Endothelial cell of umbilical vein (primary cell): ENCODE data around the gene ADSS1. TPM values are rescaled to one million over a fixed set of nuclear protein-coding genes. Genes with fewer than 3 reads are reported as not detected.

Experiments
- BruUV-seq: library from RNA; stranded (reverse); fragments of 400-500 nt; replicated peaks from 2 replicates; lab custom pipeline; 2021; lab: Mats Ljungman, UMichigan
- CTCF ChIA-PET: fragments of 300-600, 350-600 bp; sonication (Branson Sonifier 250); formaldehyde crosslinking; loops from one replicate; lab custom pipeline; 2021; ENCODE audit warnings: antibody characterized with exemption, inconsistent platforms; lab: Charles Lee
- POLR2A ChIA-PET: fragments of 300-600, 350-600 bp; sonication (Branson Sonifier 250); formaldehyde crosslinking; loops from one replicate; lab custom pipeline; 2021; ENCODE audit warnings: antibody characterized with exemption, inconsistent platforms; lab: Charles Lee
- DNase-seq: peaks from one replicate; pipeline ENCODE4 v3.0.0-alpha.2; 2011; ENCODE audit warnings: low read depth, low spot score
- FAIRE-seq: peaks from 2 replicates; lab custom pipeline; 2011; peaks lifted over from hg19 to GRCh38; lab: Jason Lieb, UNC
- H2AFZ ChIP-seq: 2 replicates; pipeline ENCODE4 v1.6.0; 2012; ENCODE audit warnings: low read depth, low read length, control low read depth, inconsistent platforms
- H3K27ac ChIP-seq: 2 replicates; pipeline ENCODE4 v1.5.1; 2011; ENCODE audit warnings: low read depth, mild to moderate bottlenecking, control low read depth, low read length, moderate library complexity; ENCODE audit not compliant: insufficient read depth
- H3K27me3 ChIP-seq, 2 experiments: 2 replicates each; pipeline versions ENCODE4 v1.6.0 to v1.6.1; 2011; ENCODE audit warnings: low read length in 2 of 2, mixed read lengths in 1 of 2; ENCODE audit not compliant: control insufficient read depth in 2 of 2, insufficient read depth in 2 of 2
- H3K36me3 ChIP-seq, 2 experiments: 2 replicates in 1 of 2; 3 replicates in 1 of 2; pipeline ENCODE4 v1.5.1; 2011; ENCODE audit warnings: low read length in 2 of 2, mild to moderate bottlenecking in 1 of 2, moderate library complexity in 1 of 2; ENCODE audit not compliant: control insufficient read depth in 2 of 2, insufficient read depth in 2 of 2; ENCODE audit errors: extremely low read depth in 1 of 2
- H3K4me1 ChIP-seq: 3 replicates; pipeline ENCODE4 v1.5.1; 2011; ENCODE audit warnings: mild to moderate bottlenecking, low read length; ENCODE audit not compliant: control insufficient read depth, insufficient read depth; ENCODE audit errors: extremely low read depth
- H3K4me2 ChIP-seq: 2 replicates; pipeline ENCODE4 v1.6.1; 2011; ENCODE audit warnings: low read length, control low read depth, mixed read lengths; ENCODE audit not compliant: insufficient read depth
- H3K4me3 ChIP-seq, 3 experiments: fragments of 200-600 bp in 1 of 3; sonication (generic), shearing (Covaris generic) in 1 of 3; replicated peaks in 1 of 3; 2 replicates each; pipeline ENCODE4 v1.5.1; 2011 to 2016; ENCODE audit warnings: control low read depth in 3 of 3, low read length in 3 of 3, mild to moderate bottlenecking in 2 of 3, inconsistent platforms in 1 of 3, low read depth in 1 of 3, moderate library complexity in 1 of 3; ENCODE audit not compliant: insufficient read depth in 1 of 3
- H3K79me2 ChIP-seq: 2 replicates; pipeline ENCODE4 v1.6.0; 2012; ENCODE audit warnings: low read length, inconsistent platforms; ENCODE audit not compliant: control insufficient read depth, insufficient read depth
- H3K9ac ChIP-seq: replicated peaks from 2 replicates; pipeline ENCODE3; 2011; ENCODE audit warnings: low read length, control low read depth; ENCODE audit not compliant: insufficient read depth; ENCODE audit errors: extremely low read depth
- H3K9me1 ChIP-seq: replicated peaks from 3 replicates; pipeline ENCODE4 v1.6.0; 2011; ENCODE audit warnings: mild to moderate bottlenecking, low read length; ENCODE audit not compliant: control insufficient read depth, insufficient read depth; ENCODE audit errors: extremely low read depth
- H3K9me3 ChIP-seq: replicated peaks from 2 replicates; pipeline ENCODE4 v1.5.1; 2012; ENCODE audit warnings: low read length, inconsistent platforms; ENCODE audit not compliant: control insufficient read depth, insufficient read depth
- H4K20me1 ChIP-seq: replicated peaks from 2 replicates; pipeline ENCODE3; 2011; ENCODE audit warnings: mild to moderate bottlenecking, low read length; ENCODE audit not compliant: control insufficient read depth, insufficient read depth; ENCODE audit errors: extremely low read depth
- EZH2 ChIP-seq: IDR thresholded peaks from 2 replicates; pipeline ENCODE4 v1.6.1; 2012; ENCODE audit warnings: borderline replicate concordance, low read depth, mild to moderate bottlenecking, moderate library complexity, low read length, inconsistent platforms; ENCODE audit not compliant: severe bottlenecking
- FOS ChIP-seq: IDR thresholded peaks from 2 replicates; pipeline ENCODE4 v1.6.1; 2011; ENCODE audit warnings: mild to moderate bottlenecking, low read length, moderate library complexity, borderline replicate concordance; ENCODE audit not compliant: insufficient read depth
- GATA2 ChIP-seq: IDR thresholded peaks from 2 replicates; pipeline ENCODE4 v1.7.0; 2011; ENCODE audit warnings: low read depth, mild to moderate bottlenecking, moderate library complexity, mixed read lengths, low read length; ENCODE audit not compliant: insufficient read length, insufficient read depth
- JUN ChIP-seq: IDR thresholded peaks from 2 replicates; pipeline ENCODE4 v1.6.1; 2011; ENCODE audit warnings: borderline replicate concordance, low read depth; ENCODE audit not compliant: insufficient read length, insufficient read depth
- MYC ChIP-seq: IDR thresholded peaks from one replicate; pipeline ENCODE4 v1.6.1; 2011; ENCODE audit warnings: mild to moderate bottlenecking, low read depth, low read length
- POLR2A ChIP-seq: IDR thresholded peaks from 2 replicates; pipeline ENCODE4 v1.6.1; 2012; ENCODE audit warnings: low read depth, mild to moderate bottlenecking, control low read depth, low read length
- POLR2AphosphoS5 ChIP-seq: IDR thresholded peaks from 2 replicates; pipeline ENCODE4 v1.6.1; 2012; ENCODE audit warnings: low read depth, mild to moderate bottlenecking, control low read depth, low read length, moderate library complexity; ENCODE audit not compliant: insufficient read depth
- dilution Hi-C: fragments of 300-500 bp; cut with MboI; formaldehyde crosslinking; loops from one replicate; pipeline ENCODE4 v1.15.0; 2019; ENCODE audit warnings: low sequenced_read_pairs; ENCODE audit not compliant: extremely low pct_ligation_motif_present
- intact Hi-C: fragments of 100-400 bp; cut with micrococcal nuclease; formaldehyde crosslinking; loops from one replicate; pipeline ENCODE4 v1.10.0; 2022
- polyA plus RNA-seq, 4 experiments: library from polyadenylated mRNA; depleted of rRNA in 3 of 4; stranded (reverse) in 3 of 4; unstranded in 1 of 4; fragments of >200 nt; gene quantifications; 2 replicates each; pipeline versions ENCODE4 v1.2.1 to v1.2.3, GENCODE V29; 2011 to 2012; ENCODE audit warnings: missing spikeins in 1 of 4
- total RNA-seq: library from RNA; stranded (reverse); gene quantifications from 2 replicates; pipeline ENCODE4 v1.2.3, GENCODE V29; 2021
- TF ChIP-seq, protein P1 (sequence below), 2 donors: IDR thresholded peaks; 1 replicate in 1 of 2; 2 replicates in 1 of 2; pipeline ENCODE4 v1.5.1; 2011; ENCODE audit warnings: low read length in 2 of 2, mild to moderate bottlenecking in 2 of 2, moderate library complexity in 2 of 2, control low read depth in 1 of 2, inconsistent platforms in 1 of 2, low read depth in 1 of 2; ENCODE audit not compliant: insufficient read depth in 1 of 2; ENCODE audit errors: extremely low read depth in 1 of 2
- TF ChIP-seq, protein P2 (sequence below): IDR thresholded peaks from 2 replicates; pipeline ENCODE4 v1.6.1; 2011; ENCODE audit not compliant: insufficient read depth, insufficient read length

The ADSS1 gene
- total and polyA plus RNA-seq, 2 donors (not counting 3 experiments of a cell fraction or from before 2014, with no cell fraction given): 1.9 TPM

DNA sequence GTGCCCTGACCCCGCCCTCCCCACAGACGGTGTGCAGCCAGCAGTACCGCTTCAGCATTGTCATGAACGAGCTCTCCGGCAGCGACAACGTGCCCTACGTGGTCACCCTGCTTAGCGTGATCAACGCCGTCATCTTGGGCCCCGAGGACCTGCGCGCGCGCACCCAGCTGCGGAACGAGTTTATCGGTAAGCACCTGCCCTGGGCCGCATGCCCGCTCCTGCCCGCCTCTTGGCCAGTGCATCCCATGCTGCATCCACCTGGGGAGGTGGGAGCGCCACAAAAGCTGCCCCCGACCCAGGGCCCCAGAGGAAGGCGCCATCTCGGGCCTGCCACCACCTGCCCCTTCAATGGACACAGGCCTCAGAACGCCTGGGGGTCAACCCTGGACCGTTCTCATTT lies 20.8 kb upstream of the ADSS1 start:
- no peak for FAIRE-seq
- no peak for TF ChIP-seq GATA2
- TF ChIP-seq FOS: no peak
- no peak for TF ChIP-seq POLR2A
- TF ChIP-seq JUN: no peak
- TF ChIP-seq, protein P1, sequence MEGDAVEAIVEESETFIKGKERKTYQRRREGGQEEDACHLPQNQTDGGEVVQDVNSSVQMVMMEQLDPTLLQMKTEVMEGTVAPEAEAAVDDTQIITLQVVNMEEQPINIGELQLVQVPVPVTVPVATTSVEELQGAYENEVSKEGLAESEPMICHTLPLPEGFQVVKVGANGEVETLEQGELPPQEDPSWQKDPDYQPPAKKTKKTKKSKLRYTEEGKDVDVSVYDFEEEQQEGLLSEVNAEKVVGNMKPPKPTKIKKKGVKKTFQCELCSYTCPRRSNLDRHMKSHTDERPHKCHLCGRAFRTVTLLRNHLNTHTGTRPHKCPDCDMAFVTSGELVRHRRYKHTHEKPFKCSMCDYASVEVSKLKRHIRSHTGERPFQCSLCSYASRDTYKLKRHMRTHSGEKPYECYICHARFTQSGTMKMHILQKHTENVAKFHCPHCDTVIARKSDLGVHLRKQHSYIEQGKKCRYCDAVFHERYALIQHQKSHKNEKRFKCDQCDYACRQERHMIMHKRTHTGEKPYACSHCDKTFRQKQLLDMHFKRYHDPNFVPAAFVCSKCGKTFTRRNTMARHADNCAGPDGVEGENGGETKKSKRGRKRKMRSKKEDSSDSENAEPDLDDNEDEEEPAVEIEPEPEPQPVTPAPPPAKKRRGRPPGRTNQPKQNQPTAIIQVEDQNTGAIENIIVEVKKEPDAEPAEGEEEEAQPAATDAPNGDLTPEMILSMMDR (IDR thresholded peaks at IDR 0.05; ENCODE audit: extremely low read depth in 1 of 2, insufficient read depth in 1 of 2, low read depth in 1 of 2, low read length in 2 of 2): no peak
- TF ChIP-seq MYC: no peak
- TF ChIP-seq EZH2: no peak
- no peak for TF ChIP-seq POLR2AphosphoS5
- TF ChIP-seq, protein P2, sequence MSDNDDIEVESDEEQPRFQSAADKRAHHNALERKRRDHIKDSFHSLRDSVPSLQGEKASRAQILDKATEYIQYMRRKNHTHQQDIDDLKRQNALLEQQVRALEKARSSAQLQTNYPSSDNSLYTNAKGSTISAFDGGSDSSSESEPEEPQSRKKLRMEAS: no peak
- CTCF ChIA-PET: no interaction called here
- Histone ChIP-seq H3K79me2 (peaks cover 24% of the 10 kb centered on the region), H3K36me3 (peaks cover 11 to 22% of the 10 kb centered on the region in 2 experiments), H3K27me3 (no peaks in the 10 kb centered on the region), H3K9me3 (no peaks in the 10 kb centered on the region), H2AFZ (no peak overlapping the region), H3K9me1 (no peaks in the 10 kb centered on the region), H3K4me3 (no peak overlapping the region), H3K4me1 (no peaks in the 10 kb centered on the region), H3K4me2 (no peak overlapping the region), H3K27ac (no peak overlapping the region), H3K9ac (no peak overlapping the region), H4K20me1 (no peaks in the 10 kb centered on the region)
- POLR2A ChIA-PET: no interaction called here
- BruUV-seq: no TSS peak
- DNase-seq: no peak
- dilution Hi-C loops: no loop called here
- intact Hi-C loops: no loop called here
